ENCODE measurements around the gene VPS51. TPM values are rescaled to one million over a fixed set of nuclear protein-coding genes. Genes with fewer than 3 reads are reported as not detected.

Gene VPS51
- total and polyA plus RNA-seq, 9 of the 15 experiments (the other 6 are each of a cell fraction or from before 2014, with no cell fraction given), result 1.8 to 143 (median 46.8) TPM

DNA sequence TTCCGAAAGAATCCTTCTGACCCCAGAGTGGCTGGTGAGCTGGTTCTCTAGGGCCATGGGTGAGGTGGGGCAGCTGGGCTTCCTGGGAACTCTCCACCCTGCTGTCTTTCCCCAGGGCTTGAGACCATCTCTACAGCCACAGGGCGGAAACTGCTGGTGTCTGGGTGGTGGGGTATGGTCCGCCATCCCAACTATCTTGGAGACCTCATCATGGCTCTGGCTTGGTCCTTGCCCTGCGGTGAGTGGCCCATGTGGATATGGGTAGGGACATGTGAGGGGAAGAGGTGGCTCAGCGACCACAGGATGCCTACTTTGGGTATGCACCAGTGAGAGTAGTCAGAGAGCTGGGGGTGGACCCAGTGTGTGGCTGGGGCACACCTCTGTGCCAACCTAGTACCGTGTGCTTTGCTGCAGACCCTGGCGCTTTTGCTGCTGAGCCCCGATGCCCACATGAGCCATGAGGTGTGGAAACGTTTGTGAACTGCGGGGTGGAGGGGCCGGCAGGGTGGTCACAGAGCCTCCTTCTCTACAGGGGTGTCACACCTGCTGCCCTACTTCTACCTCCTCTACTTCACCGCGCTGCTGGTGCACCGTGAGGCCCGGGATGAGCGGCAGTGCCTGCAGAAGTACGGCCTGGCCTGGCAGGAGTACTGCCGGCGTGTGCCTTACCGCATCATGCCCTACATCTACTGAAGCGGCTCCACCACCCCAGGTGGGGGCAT lies 19.5 kb downstream of the VPS51 start (continued):
- TF ChIP-seq MYNN (IDR thresholded peaks at IDR 0.05), result no peak
- TF ChIP-seq MYNN (CRISPR knock-in tag; IDR thresholded peaks at IDR 0.05), result no peak

GRCh38 chr11:65116370-65117205 lies 20.6 kb downstream of the VPS51 start:
- Histone ChIP-seq H3K79me2 (ENCODE audit: control insufficient read depth, insufficient read depth, low read length) (peaks cover 48% of the 10 kb centered on the region), H3K4me1 (replicated peaks in 1 of 2; ENCODE audit: control insufficient read depth in 2 of 2, insufficient read depth in 2 of 2, low read length in 2 of 2) (peaks cover 33 to 50% of the 10 kb centered on the region in 2 experiments), H3K36me3 (ENCODE audit: control insufficient read depth, insufficient read depth, low read length) (peaks cover 58% of the 10 kb centered on the region), H2AFZ (ENCODE audit: low read depth, low read length) (0 out of 2 replicates have a peak overlapping the region, but pooled peaks have one; percentile 41), H4K20me1 (replicated peaks; ENCODE audit: control insufficient read depth, insufficient read depth, low read length) (no peaks in the 10 kb centered on the region), H3K27ac (ENCODE audit: extremely low read depth, low read depth, low read length) (peak overlapping the region; percentile 86), H3K9me3 (replicated peaks; ENCODE audit: control insufficient read depth, insufficient read depth, low read depth, low read length) (no peaks in the 10 kb centered on the region), H3K27me3 (ENCODE audit: control insufficient read depth in 2 of 2, insufficient read depth in 2 of 2, low read length in 2 of 2) (no peaks in the 10 kb centered on the region), H3K9ac (ENCODE audit: insufficient read depth in 1 of 2, low read depth in 2 of 2, low read length in 2 of 2) (peak overlapping the region; percentile 89 to 98), H3K4me2 (ENCODE audit: insufficient read depth, low read length) (peak overlapping the region; percentile 95), H3K4me3 (peak overlapping the region; percentile 95), H3K9me1 (ENCODE audit: control insufficient read depth, insufficient read depth, low read length) (no peaks in the 10 kb centered on the region)
- FAIRE-seq (no peak), ATAC-seq (peak; percentile 6), DNase-seq (ENCODE audit: extremely low read depth in 1 of 4, low spot score in 3 of 4) (peak in 1 of 4 experiments; percentile 38)
- intact Hi-C loops (cut with micrococcal nuclease) (loop anchor here (1.0 to 10.0 kb wide), 3 partner anchors 103 to 232 kb away; partner anchors contain the start of gene CDC42EP2), in situ Hi-C loops (cut with MboI) (no loop called here)
- CTCF ChIA-PET (ENCODE audit: low intra/inter-chr PET ratio), result interaction anchor here (0.8 to 1.9 kb wide), 4 partner anchors 64 to 269 kb away, joined by 3 to 7 read pairs (median 6); partner anchors contain the start of gene ARL2
- POLR2A ChIA-PET, result interaction anchor here (0.6 to 9.5 kb wide), 22 partner anchors 17 to 455 kb away, joined by 3 to 182 read pairs (median 4); partner anchors contain the start of genes BATF2, DPF2, POLA2 and SAC3D1
- BruUV-seq (replicated peaks), result no TSS peak
- 7% methylated on average over 49 of the region's 68 CpGs for WGBS (ENCODE audit: insufficient coverage, low coverage, missing lambda C conversion rate)
- TF ChIP-seq THRA (IDR thresholded peaks at IDR 0.05) (no peak), PTRF (tag; IDR thresholded peaks at IDR 0.05) (no peak), HNRNPUL1 (IDR thresholded peaks at IDR 0.05; ENCODE audit: low read length) (no peak), ESRRA (IDR thresholded peaks at IDR 0.05; ENCODE audit: borderline replicate concordance, low read depth) (no peak), ZFP30 (CRISPR knock-in tag; IDR thresholded peaks at IDR 0.05; ENCODE audit: borderline replicate concordance) (no peak), TAL1 (IDR thresholded peaks at IDR 0.05) (no peak)
- TF ChIP-seq, protein P1, sequence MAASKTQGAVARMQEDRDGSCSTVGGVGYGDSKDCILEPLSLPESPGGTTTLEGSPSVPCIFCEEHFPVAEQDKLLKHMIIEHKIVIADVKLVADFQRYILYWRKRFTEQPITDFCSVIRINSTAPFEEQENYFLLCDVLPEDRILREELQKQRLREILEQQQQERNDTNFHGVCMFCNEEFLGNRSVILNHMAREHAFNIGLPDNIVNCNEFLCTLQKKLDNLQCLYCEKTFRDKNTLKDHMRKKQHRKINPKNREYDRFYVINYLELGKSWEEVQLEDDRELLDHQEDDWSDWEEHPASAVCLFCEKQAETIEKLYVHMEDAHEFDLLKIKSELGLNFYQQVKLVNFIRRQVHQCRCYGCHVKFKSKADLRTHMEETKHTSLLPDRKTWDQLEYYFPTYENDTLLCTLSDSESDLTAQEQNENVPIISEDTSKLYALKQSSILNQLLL (CRISPR knock-in tag; IDR thresholded peaks at IDR 0.05; ENCODE audit: borderline replicate concordance), result no peak
- TF ChIP-seq, protein P2, sequence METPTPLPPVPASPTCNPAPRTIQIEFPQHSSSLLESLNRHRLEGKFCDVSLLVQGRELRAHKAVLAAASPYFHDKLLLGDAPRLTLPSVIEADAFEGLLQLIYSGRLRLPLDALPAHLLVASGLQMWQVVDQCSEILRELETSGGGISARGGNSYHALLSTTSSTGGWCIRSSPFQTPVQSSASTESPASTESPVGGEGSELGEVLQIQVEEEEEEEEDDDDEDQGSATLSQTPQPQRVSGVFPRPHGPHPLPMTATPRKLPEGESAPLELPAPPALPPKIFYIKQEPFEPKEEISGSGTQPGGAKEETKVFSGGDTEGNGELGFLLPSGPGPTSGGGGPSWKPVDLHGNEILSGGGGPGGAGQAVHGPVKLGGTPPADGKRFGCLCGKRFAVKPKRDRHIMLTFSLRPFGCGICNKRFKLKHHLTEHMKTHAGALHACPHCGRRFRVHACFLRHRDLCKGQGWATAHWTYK (CRISPR knock-in tag; IDR thresholded peaks at IDR 0.05), result no peak; the same call in 1 of the 2 replicates

Measured in K562 (cell line).